Neuronal stem cell (in vitro differentiated cells): ENCODE measurements around the gene TECTA.
A peak's percentile ranks its signal among the peaks of the same experiment; 100 is the strongest.

Experiments used
- DNase-seq: peaks from one replicate; pipeline ENCODE4 v3.0.0-alpha.2; 2013; ENCODE audit warnings: low spot score
- H2AFZ ChIP-seq: one replicate; pipeline ENCODE4 v1.6.1; 2013; ENCODE audit warnings: mild to moderate bottlenecking, low read length, inconsistent platforms
- H2AK5ac ChIP-seq: 2 replicates; pipeline ENCODE4 v1.6.1; 2013; ENCODE audit warnings: low read depth, mild to moderate bottlenecking, inconsistent platforms, low read length, moderate library complexity, mixed read lengths
- H2BK120ac ChIP-seq: 2 replicates; pipeline ENCODE4 v1.6.1; 2013; ENCODE audit warnings: low read depth, mild to moderate bottlenecking, inconsistent platforms, low read length, moderate library complexity, mixed read lengths
- H2BK12ac ChIP-seq: one replicate; pipeline ENCODE4 v1.6.1; 2013; ENCODE audit warnings: low read length, inconsistent platforms
- H2BK15ac ChIP-seq: 2 replicates; pipeline ENCODE4 v1.6.1; 2013; ENCODE audit warnings: mild to moderate bottlenecking, low read length, inconsistent platforms, mixed read lengths
- H2BK5ac ChIP-seq: one replicate; pipeline ENCODE4 v1.6.1; 2013; ENCODE audit warnings: inconsistent platforms, mild to moderate bottlenecking, low read length, moderate library complexity
- H3K14ac ChIP-seq: one replicate; pipeline ENCODE4 v1.6.1; 2013; ENCODE audit warnings: low read length, inconsistent platforms
- H3K18ac ChIP-seq: 2 replicates; pipeline ENCODE4 v1.6.1; 2013; ENCODE audit warnings: low read length, inconsistent platforms
- H3K23ac ChIP-seq: 2 replicates; pipeline ENCODE4 v1.6.1; 2013; ENCODE audit warnings: low read depth, mild to moderate bottlenecking, mixed read lengths, low read length, inconsistent platforms; ENCODE audit not compliant: poor library complexity
- H3K27ac ChIP-seq: replicated peaks from 3 replicates; pipeline ENCODE4 v1.5.1; 2013; ENCODE audit warnings: low read length, inconsistent platforms
- H3K27me3 ChIP-seq, 3 experiments: 2 replicates each; pipeline ENCODE4 v1.6.1; 2013; ENCODE audit warnings: low read length in 3 of 3, mild to moderate bottlenecking in 2 of 3, inconsistent platforms in 1 of 3, low read depth in 1 of 3, mixed read lengths in 1 of 3, moderate library complexity in 1 of 3; ENCODE audit not compliant: control insufficient read depth in 3 of 3, insufficient read depth in 3 of 3
- H3K36me3 ChIP-seq, 2 donors: replicated peaks in 1 of 2; 2 replicates each; pipeline ENCODE4 v1.6.1; 2013; ENCODE audit warnings: low read length in 2 of 2; ENCODE audit not compliant: control insufficient read depth in 2 of 2, insufficient read depth in 2 of 2
- H3K4ac ChIP-seq: 2 replicates; pipeline ENCODE4 v1.6.1; 2013; ENCODE audit warnings: inconsistent platforms, mild to moderate bottlenecking, low read length, moderate library complexity
- H3K4me1 ChIP-seq, 2 donors: 1 replicate in 1 of 2; 2 replicates in 1 of 2; pipeline ENCODE4 v1.6.1; 2013; ENCODE audit warnings: low read length in 2 of 2, low read depth in 1 of 2; ENCODE audit not compliant: control insufficient read depth in 2 of 2, insufficient read depth in 1 of 2
- H3K4me2 ChIP-seq: one replicate; pipeline ENCODE4 v1.6.1; 2013; ENCODE audit warnings: mild to moderate bottlenecking, low read length, inconsistent platforms; ENCODE audit not compliant: insufficient read depth, poor library complexity, severe bottlenecking
- H3K4me3 ChIP-seq, 2 donors: 2 replicates each; pipeline ENCODE4 v1.5.1; 2013; ENCODE audit warnings: low read length in 2 of 2, mild to moderate bottlenecking in 2 of 2, inconsistent platforms in 1 of 2, moderate library complexity in 1 of 2
- H3K79me1 ChIP-seq: one replicate; pipeline ENCODE4 v1.6.1; 2013; ENCODE audit warnings: low read depth, mild to moderate bottlenecking, inconsistent platforms, low read length, moderate library complexity
- H3K9ac ChIP-seq: one replicate; pipeline ENCODE4 v1.6.1; 2013; ENCODE audit warnings: mild to moderate bottlenecking, low read depth, low read length, inconsistent platforms; ENCODE audit not compliant: poor library complexity
- H3K9me3 ChIP-seq, 2 donors: replicated peaks in 1 of 2; 2 replicates each; pipeline versions ENCODE3 to v1.6.1; 2013; ENCODE audit warnings: low read length in 2 of 2, mild to moderate bottlenecking in 2 of 2, inconsistent platforms in 1 of 2, low read depth in 1 of 2, mixed read lengths in 1 of 2, moderate library complexity in 1 of 2; ENCODE audit not compliant: control insufficient read depth in 2 of 2, insufficient read depth in 1 of 2
- H4K8ac ChIP-seq: one replicate; pipeline ENCODE4 v1.6.1; 2013; ENCODE audit warnings: low read depth, mild to moderate bottlenecking, inconsistent platforms, low read length, moderate library complexity
- H4K91ac ChIP-seq: one replicate; pipeline ENCODE4 v1.6.1; 2013; ENCODE audit warnings: low read length, low read depth, mild to moderate bottlenecking, inconsistent platforms; ENCODE audit not compliant: poor library complexity
- WGBS, 2 donors: extraction: QIAGEN DNeasy Blood & Tissue Kit; methylation state at CpG; one replicate each; pipeline ENCODE4 v1.1.7; 2013; ENCODE audit warnings: missing lambda C conversion rate in 2 of 2, mixed read lengths in 1 of 2; ENCODE audit not compliant: insufficient read length in 2 of 2, insufficient replicate concordance in 1 of 2; ENCODE audit errors: extremely low coverage in 2 of 2; 5-methylcytosine and 5-hydroxymethylcytosine counted together

The TECTA gene

GRCh38 chr11:121211626-121212025 lies 110.6 kb downstream of the TECTA start:
- no peak overlapping the region for H3K9ac ChIP-seq
- no peak for DNase-seq
- peaks cover 1 to 10% of the 10 kb centered on the region in 2 donors for H3K4me1 ChIP-seq

DNA sequence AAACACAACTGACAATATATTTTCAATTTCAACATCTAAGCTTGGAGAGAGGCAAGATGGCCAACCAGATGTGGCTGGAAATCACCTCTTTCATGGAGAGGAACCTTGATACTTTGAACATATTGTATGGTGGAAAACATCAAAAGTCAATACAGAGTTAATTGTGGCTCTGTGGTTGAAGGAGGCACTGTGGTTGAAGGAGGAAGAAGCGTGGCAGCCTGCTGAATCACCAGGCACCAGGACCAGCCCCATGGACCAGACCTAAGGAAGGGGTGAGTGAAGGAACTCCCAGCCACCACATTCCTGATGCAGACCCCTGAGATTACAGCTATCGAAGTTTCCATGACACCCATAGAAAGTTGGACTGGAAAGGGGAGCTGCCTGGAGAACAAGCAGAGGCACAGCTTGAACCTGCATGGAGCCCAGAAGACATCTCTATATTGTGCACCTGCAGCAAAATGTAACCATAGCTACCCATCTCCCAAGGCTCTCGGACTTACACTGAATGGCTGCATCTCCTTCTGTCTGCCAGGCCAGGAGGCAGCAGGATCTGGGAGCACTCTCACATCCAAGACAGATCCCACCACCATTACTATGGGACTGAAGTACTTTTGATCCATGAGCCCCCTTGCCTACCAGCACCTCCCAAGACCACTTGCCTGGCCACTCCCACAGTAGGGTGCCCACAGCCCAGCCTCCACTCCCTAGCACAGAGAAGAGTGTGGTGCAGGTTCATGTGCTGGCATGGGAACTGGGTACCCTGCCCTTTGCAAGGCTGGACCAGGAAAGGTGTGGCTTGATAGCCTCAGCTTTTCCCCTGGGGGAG lies 111.7 kb downstream of the TECTA start:
- Histone ChIP-seq H3K27me3 (no peaks in the 10 kb centered on the region), H2AK5ac (peak overlapping the region; percentile 85), H2AFZ (no peak overlapping the region), H3K4me3 (peak overlapping the region in 1 of 2 donors; percentile 37), H2BK120ac (no peak overlapping the region), H3K4me1 (peaks cover 1 to 10% of the 10 kb centered on the region in 2 donors), H4K91ac (no peak overlapping the region), H2BK12ac (no peak overlapping the region), H3K9ac (no peak overlapping the region), H3K4me2 (no peak overlapping the region), H3K27ac (no peak overlapping the region), H2BK15ac (no peak overlapping the region), H3K4ac (no peak overlapping the region), H3K36me3 (no peaks in the 10 kb centered on the region), H3K14ac (no peak overlapping the region), H3K9me3 (peaks cover 0 to 3% of the 10 kb centered on the region in 2 donors), H3K79me1 (no peaks in the 10 kb centered on the region), H4K8ac (no peak overlapping the region), H3K18ac (no peak overlapping the region), H2BK5ac (no peak overlapping the region), H3K23ac (no peak overlapping the region)
- no CpG with 5 or more reads among the region's 3 CpGs for WGBS, 2 donors
- DNase-seq: no peak

More at GRCh38 chr11:121211626-121212025, 110.6 kb downstream of the TECTA start:
- H3K23ac ChIP-seq: no peak overlapping the region
- H2BK120ac ChIP-seq: no peak overlapping the region
- no peak overlapping the region for H2AK5ac ChIP-seq
- H2BK5ac ChIP-seq: no peak overlapping the region
- H3K27me3 ChIP-seq: no peaks in the 10 kb centered on the region
- H3K4me3 ChIP-seq: no peak overlapping the region
- H3K79me1 ChIP-seq: no peaks in the 10 kb centered on the region
- no CpG with 5 or more reads among the region's 1 CpG for WGBS, 2 donors
- H3K4ac ChIP-seq: no peak overlapping the region
- H3K4me2 ChIP-seq: no peak overlapping the region
- peaks cover 0 to 3% of the 10 kb centered on the region in 2 donors for H3K9me3 ChIP-seq
- H3K18ac ChIP-seq: no peak overlapping the region
- no peak overlapping the region for H2BK15ac ChIP-seq
- H2AFZ ChIP-seq: no peak overlapping the region
- no peaks in the 10 kb centered on the region for H3K36me3 ChIP-seq
- H4K91ac ChIP-seq: no peak overlapping the region
- no peak overlapping the region for H4K8ac ChIP-seq
- no peak overlapping the region for H2BK12ac ChIP-seq
- no peak overlapping the region for H3K27ac ChIP-seq
- H3K14ac ChIP-seq: no peak overlapping the region

- Histone ChIP-seq H3K27ac (no peak overlapping the region), H3K36me3 (no peaks in the 10 kb centered on the region), H2BK5ac (no peak overlapping the region), H2BK120ac (no peak overlapping the region), H4K91ac (no peak overlapping the region), H3K4me3 (peak overlapping the region in 1 of 2 donors; percentile 37), H3K4me1 (peaks cover 1 to 10% of the 10 kb centered on the region in 2 donors), H3K9ac (no peak overlapping the region), H3K4ac (no peak overlapping the region), H3K4me2 (peak overlapping the region; percentile 11), H3K18ac (no peak overlapping the region), H2AFZ (no peak overlapping the region), H2BK12ac (no peak overlapping the region), H3K79me1 (no peaks in the 10 kb centered on the region), H3K14ac (no peak overlapping the region), H3K27me3 (no peaks in the 10 kb centered on the region), H3K9me3 (peaks cover 0 to 3% of the 10 kb centered on the region in 2 donors), H2AK5ac (peak overlapping the region; percentile 85), H2BK15ac (no peak overlapping the region), H4K8ac (no peak overlapping the region), H3K23ac (no peak overlapping the region)
- DNase-seq: no peak
- no CpG with 5 or more reads among the region's 3 CpGs for WGBS, 2 donors
These were observed 112.4 kb downstream of the TECTA start for GRCh38 chr11:121213362-121213893.

DNA sequence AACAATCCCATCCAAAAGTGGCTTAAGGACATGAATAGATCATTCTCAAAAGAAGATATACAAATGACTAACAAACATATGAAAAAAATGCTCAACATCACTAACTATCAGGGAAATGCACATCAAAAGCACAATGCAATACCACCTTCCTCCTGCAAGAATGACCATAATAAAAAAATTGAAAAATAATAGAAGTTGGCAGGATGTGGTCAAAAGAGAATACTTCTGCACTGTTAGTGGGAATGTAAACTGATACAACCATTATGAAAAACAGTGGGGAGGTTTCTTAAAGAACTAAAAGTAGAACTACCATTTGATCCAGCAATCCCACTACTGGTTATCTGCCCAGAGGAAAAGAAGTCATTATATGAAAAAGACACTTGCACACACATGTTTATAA lies 113.8 kb downstream of the TECTA start:
- Histone ChIP-seq H4K91ac (no peak overlapping the region), H3K4me1 (peaks cover 6 to 10% of the 10 kb centered on the region in 2 donors), H3K14ac (no peak overlapping the region), H2BK120ac (no peak overlapping the region), H2BK12ac (no peak overlapping the region), H3K4me3 (no peak overlapping the region), H3K9me3 (peaks cover 0 to 3% of the 10 kb centered on the region in 2 donors), H3K9ac (no peak overlapping the region), H3K36me3 (no peaks in the 10 kb centered on the region), H3K23ac (no peak overlapping the region), H3K4me2 (no peak overlapping the region), H2BK15ac (no peak overlapping the region), H3K4ac (no peak overlapping the region), H3K27ac (no peak overlapping the region), H4K8ac (no peak overlapping the region), H3K27me3 (no peaks in the 10 kb centered on the region), H3K79me1 (no peaks in the 10 kb centered on the region), H2AFZ (no peak overlapping the region), H3K18ac (no peak overlapping the region), H2AK5ac (no peak overlapping the region), H2BK5ac (no peak overlapping the region)
- no peak for DNase-seq
